ENCODE data around the gene TAF4.
A peak's percentile ranks its signal among the peaks of the same experiment; 100 is the strongest.

TAF4 gene

DNA sequence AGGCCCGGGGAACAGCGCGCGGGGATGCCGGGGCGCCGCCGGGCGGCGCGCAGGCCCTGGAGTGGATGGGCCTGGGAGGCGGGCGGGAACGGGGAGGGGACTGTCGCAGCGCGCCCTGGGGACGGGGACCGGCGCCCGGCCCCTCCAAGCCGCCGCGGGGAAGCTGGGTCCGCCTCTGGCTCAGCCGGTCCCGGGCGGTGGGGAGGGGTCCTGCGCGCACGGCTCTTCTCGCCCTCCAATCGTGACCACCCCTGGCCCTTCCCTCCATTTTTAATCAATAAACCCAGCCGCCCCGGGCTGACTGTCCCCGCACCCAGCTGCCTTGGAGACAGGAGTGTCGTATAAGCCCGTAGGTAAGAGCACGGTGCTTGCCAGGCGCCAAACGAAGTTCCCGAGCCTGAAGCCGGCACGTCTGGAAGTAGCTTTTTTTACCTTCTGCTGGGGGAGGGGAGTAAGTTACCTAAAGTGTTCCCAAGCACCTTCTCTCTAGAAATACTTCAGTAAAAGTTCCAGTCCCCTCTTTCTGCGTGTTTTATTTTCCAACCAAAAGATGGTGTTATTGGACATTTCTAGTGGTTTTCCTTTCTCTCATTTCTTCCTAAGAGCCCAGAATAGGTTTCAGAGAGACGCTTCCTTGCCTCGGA lies 780 bp upstream of the TAF4 start:
- Histone ChIP-seq H3K4ac (ENCODE audit: low read depth, low read length) (peak overlapping the region; percentile 94), H2AK5ac (ENCODE audit: low read length) (no peak overlapping the region), H2BK120ac (ENCODE audit: low read depth, low read length) (peak overlapping the region; percentile 45), H3K4me3 (ENCODE audit: low read length) (peak overlapping the region; percentile 34), H3K4me1 (ENCODE audit: control insufficient read depth, low read depth, low read length) (peaks cover 8% of the 10 kb centered on the region), H2BK5ac (ENCODE audit: low read length) (peak overlapping the region; percentile 20), H2BK15ac (replicated peaks; ENCODE audit: low read depth) (no peak overlapping the region), H3K4me2 (ENCODE audit: low read length) (peak overlapping the region; percentile 58), H3K36me3 (ENCODE audit: control insufficient read depth, insufficient read depth, low read length) (no peaks in the 10 kb centered on the region), H3K27me3 (ENCODE audit: insufficient read depth, low read length, poor library complexity) (no peaks in the 10 kb centered on the region), H3K79me1 (ENCODE audit: low read length) (peaks cover 8% of the 10 kb centered on the region), H3K18ac (ENCODE audit: low read length) (peak overlapping the region; percentile 94), H3K56ac (ENCODE audit: low read length) (peak overlapping the region; percentile 84), H4K5ac (ENCODE audit: low read length) (no peak overlapping the region), H3K23ac (ENCODE audit: low read length) (no peak overlapping the region), H3K79me2 (ENCODE audit: control insufficient read depth, insufficient read depth, low read length) (peaks cover 26% of the 10 kb centered on the region), H3K27ac (ENCODE audit: low read depth, low read length) (peak overlapping the region; percentile 92), H3K9ac (ENCODE audit: low read length) (peak overlapping the region; percentile 80), H4K8ac (ENCODE audit: low read depth, low read length) (peak overlapping the region; percentile 98)
- peak; percentile 87 for DNase-seq
- no CpG with 5 or more reads among the region's 47 CpGs for WGBS (ENCODE audit: extremely low coverage, insufficient coverage, low lambda C conversion rate)

DNA sequence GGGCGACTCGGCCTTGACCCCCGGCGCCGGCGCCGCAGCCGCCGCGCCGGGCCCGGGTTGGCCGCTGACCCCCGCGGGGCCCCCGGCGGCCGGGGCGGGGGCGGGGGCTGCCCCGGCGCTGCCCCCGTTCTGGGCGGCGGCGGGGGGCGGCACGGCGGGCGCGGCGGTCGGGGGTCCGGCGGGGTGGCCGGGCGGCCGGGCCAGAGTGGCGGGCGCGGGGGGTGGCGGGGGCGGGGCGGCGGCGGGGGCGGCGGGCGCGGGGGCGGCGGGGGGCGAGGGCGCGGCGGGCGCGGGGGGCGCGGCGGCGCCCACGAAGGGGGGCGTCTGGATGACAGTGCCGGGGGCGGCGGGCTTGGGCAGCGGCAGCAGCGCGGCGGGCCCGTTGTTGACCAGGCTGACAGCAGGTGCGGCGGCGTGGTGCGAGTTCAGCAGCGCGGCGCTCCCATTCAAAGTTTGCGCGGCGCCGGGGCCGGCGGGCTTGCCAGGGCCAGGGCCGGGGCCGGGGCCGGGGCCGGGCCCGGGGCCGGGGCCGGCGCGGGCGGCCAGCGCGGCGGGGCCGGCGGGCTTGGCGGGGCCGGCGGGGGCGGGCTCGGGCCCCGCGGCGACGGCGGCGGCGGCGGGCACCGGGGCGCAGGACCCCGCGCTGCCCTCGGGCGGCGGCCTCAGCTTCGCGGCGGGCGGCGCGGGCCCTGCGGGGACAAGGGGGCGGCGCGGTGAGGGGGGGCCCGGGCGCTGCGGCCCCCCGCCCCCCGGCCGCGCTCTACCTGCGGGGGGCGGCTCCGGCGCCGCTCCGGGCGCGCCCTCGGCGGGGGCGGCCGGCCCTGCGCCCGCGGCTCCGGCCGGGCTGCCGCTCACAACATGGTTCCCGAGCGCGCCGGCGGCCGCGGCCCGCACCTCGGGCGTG lies 659 bp downstream of the TAF4 start:
- Histone ChIP-seq H4K5ac (ENCODE audit: low read length) (no peak overlapping the region), H3K27ac (ENCODE audit: low read depth, low read length) (peak overlapping the region; percentile 70), H3K79me1 (ENCODE audit: low read length) (peaks cover 16% of the 10 kb centered on the region), H3K23ac (ENCODE audit: low read length) (peak overlapping the region; percentile 97), H3K79me2 (ENCODE audit: control insufficient read depth, insufficient read depth, low read length) (peaks cover 41% of the 10 kb centered on the region), H3K9ac (ENCODE audit: low read length) (peak overlapping the region; percentile 88), H2BK15ac (replicated peaks; ENCODE audit: low read depth) (no peak overlapping the region), H3K56ac (ENCODE audit: low read length) (peak overlapping the region; percentile 98), H2AK5ac (ENCODE audit: low read length) (no peak overlapping the region), H3K4me1 (ENCODE audit: control insufficient read depth, low read depth, low read length) (peaks cover 8% of the 10 kb centered on the region), H3K4ac (ENCODE audit: low read depth, low read length) (peak overlapping the region; percentile 86), H3K4me2 (ENCODE audit: low read length) (no peak overlapping the region), H3K36me3 (ENCODE audit: control insufficient read depth, insufficient read depth, low read length) (no peaks in the 10 kb centered on the region), H3K18ac (ENCODE audit: low read length) (peak overlapping the region; percentile 88), H4K8ac (ENCODE audit: low read depth, low read length) (no peak overlapping the region), H2BK120ac (ENCODE audit: low read depth, low read length) (no peak overlapping the region), H3K4me3 (ENCODE audit: low read length) (peak overlapping the region; percentile 85), H2BK5ac (ENCODE audit: low read length) (no peak overlapping the region), H3K27me3 (ENCODE audit: insufficient read depth, low read length, poor library complexity) (no peaks in the 10 kb centered on the region)
- WGBS (ENCODE audit: extremely low coverage, insufficient coverage, low lambda C conversion rate): no CpG with 5 or more reads among the region's 165 CpGs
- no peak for DNase-seq

GRCh38 chr20:62063981-62064769 lies 1.5 kb downstream of the TAF4 start:
- no peak overlapping the region for H2BK15ac ChIP-seq (replicated peaks; ENCODE audit: low read depth)
- H4K5ac ChIP-seq (ENCODE audit: low read length): no peak overlapping the region
- peak overlapping the region; percentile 61 for H3K9ac ChIP-seq (ENCODE audit: low read length)
- H3K18ac ChIP-seq (ENCODE audit: low read length): no peak overlapping the region
- peak overlapping the region; percentile 79 for H3K56ac ChIP-seq (ENCODE audit: low read length)
- no peak overlapping the region for H2BK5ac ChIP-seq (ENCODE audit: low read length)
- H3K79me2 ChIP-seq (ENCODE audit: control insufficient read depth, insufficient read depth, low read length): peaks cover 49% of the 10 kb centered on the region
- no peak overlapping the region for H3K27ac ChIP-seq (ENCODE audit: low read depth, low read length)
- H3K4me3 ChIP-seq (ENCODE audit: low read length): peak overlapping the region; percentile 20
- H4K8ac ChIP-seq (ENCODE audit: low read depth, low read length): no peak overlapping the region
- no peak overlapping the region for H3K23ac ChIP-seq (ENCODE audit: low read length)
- H3K27me3 ChIP-seq (ENCODE audit: insufficient read depth, low read length, poor library complexity): no peaks in the 10 kb centered on the region
- H3K79me1 ChIP-seq (ENCODE audit: low read length): peaks cover 19% of the 10 kb centered on the region
- peak overlapping the region; percentile 32 for H3K4me2 ChIP-seq (ENCODE audit: low read length)
- H2AK5ac ChIP-seq (ENCODE audit: low read length): no peak overlapping the region
- WGBS (ENCODE audit: extremely low coverage, insufficient coverage, low lambda C conversion rate): no CpG with 5 or more reads among the region's 60 CpGs
- H3K4ac ChIP-seq (ENCODE audit: low read depth, low read length): no peak overlapping the region
- peaks cover 8% of the 10 kb centered on the region for H3K4me1 ChIP-seq (ENCODE audit: control insufficient read depth, low read depth, low read length)
- no peak overlapping the region for H2BK120ac ChIP-seq (ENCODE audit: low read depth, low read length)
- H3K36me3 ChIP-seq (ENCODE audit: control insufficient read depth, insufficient read depth, low read length): no peaks in the 10 kb centered on the region
- peak; percentile 57 for DNase-seq

- H3K79me2 ChIP-seq (ENCODE audit: control insufficient read depth, insufficient read depth, low read length): peaks cover 54% of the 10 kb centered on the region
- H3K4me3 ChIP-seq (ENCODE audit: low read length): no peak overlapping the region
- no peak overlapping the region for H2BK15ac ChIP-seq (replicated peaks; ENCODE audit: low read depth)
- H3K4me1 ChIP-seq (ENCODE audit: control insufficient read depth, low read depth, low read length): peaks cover 8% of the 10 kb centered on the region
- H3K9ac ChIP-seq (ENCODE audit: low read length): peak overlapping the region; percentile 61
- WGBS (ENCODE audit: extremely low coverage, insufficient coverage, low lambda C conversion rate): no CpG with 5 or more reads among the region's 39 CpGs
- H3K27me3 ChIP-seq (ENCODE audit: insufficient read depth, low read length, poor library complexity): no peaks in the 10 kb centered on the region
- H4K5ac ChIP-seq (ENCODE audit: low read length): no peak overlapping the region
- H4K8ac ChIP-seq (ENCODE audit: low read depth, low read length): no peak overlapping the region
- peaks cover 22% of the 10 kb centered on the region for H3K79me1 ChIP-seq (ENCODE audit: low read length)
- H2AK5ac ChIP-seq (ENCODE audit: low read length): no peak overlapping the region
- H3K4me2 ChIP-seq (ENCODE audit: low read length): peak overlapping the region; percentile 32
- peak; percentile 49 for DNase-seq
- H3K4ac ChIP-seq (ENCODE audit: low read depth, low read length): no peak overlapping the region
- no peak overlapping the region for H2BK120ac ChIP-seq (ENCODE audit: low read depth, low read length)
- H3K27ac ChIP-seq (ENCODE audit: low read depth, low read length): no peak overlapping the region
- H3K56ac ChIP-seq (ENCODE audit: low read length): peak overlapping the region; percentile 79
- H3K36me3 ChIP-seq (ENCODE audit: control insufficient read depth, insufficient read depth, low read length): no peaks in the 10 kb centered on the region
- H3K18ac ChIP-seq (ENCODE audit: low read length): no peak overlapping the region
- no peak overlapping the region for H3K23ac ChIP-seq (ENCODE audit: low read length)
- H2BK5ac ChIP-seq (ENCODE audit: low read length): no peak overlapping the region
Observed at GRCh38 chr20:62063315-62063980, 2.2 kb downstream of the TAF4 start.

- H3K9ac ChIP-seq (ENCODE audit: low read length): no peak overlapping the region
- no peaks in the 10 kb centered on the region for H3K27me3 ChIP-seq (ENCODE audit: insufficient read depth, low read length, poor library complexity)
- no peak overlapping the region for H2BK120ac ChIP-seq (ENCODE audit: low read depth, low read length)
- H3K4me3 ChIP-seq (ENCODE audit: low read length): no peak overlapping the region
- DNase-seq: no peak
- no peak overlapping the region for H4K5ac ChIP-seq (ENCODE audit: low read length)
- no peak overlapping the region for H2BK5ac ChIP-seq (ENCODE audit: low read length)
- WGBS (ENCODE audit: extremely low coverage, insufficient coverage, low lambda C conversion rate): no CpG with 5 or more reads among the region's 12 CpGs
- H3K23ac ChIP-seq (ENCODE audit: low read length): no peak overlapping the region
- H3K4me2 ChIP-seq (ENCODE audit: low read length): no peak overlapping the region
- H3K4me1 ChIP-seq (ENCODE audit: control insufficient read depth, low read depth, low read length): peaks cover 8% of the 10 kb centered on the region
- peaks cover 54% of the 10 kb centered on the region for H3K79me2 ChIP-seq (ENCODE audit: control insufficient read depth, insufficient read depth, low read length)
- H2AK5ac ChIP-seq (ENCODE audit: low read length): no peak overlapping the region
- no peak overlapping the region for H2BK15ac ChIP-seq (replicated peaks; ENCODE audit: low read depth)
- H3K36me3 ChIP-seq (ENCODE audit: control insufficient read depth, insufficient read depth, low read length): no peaks in the 10 kb centered on the region
- no peak overlapping the region for H4K8ac ChIP-seq (ENCODE audit: low read depth, low read length)
- no peak overlapping the region for H3K27ac ChIP-seq (ENCODE audit: low read depth, low read length)
- peaks cover 22% of the 10 kb centered on the region for H3K79me1 ChIP-seq (ENCODE audit: low read length)
- no peak overlapping the region for H3K4ac ChIP-seq (ENCODE audit: low read depth, low read length)
- no peak overlapping the region for H3K18ac ChIP-seq (ENCODE audit: low read length)
- no peak overlapping the region for H3K56ac ChIP-seq (ENCODE audit: low read length)
Observed at GRCh38 chr20:62062661-62063314, 2.9 kb downstream of the TAF4 start.
